IPS-18c (cell line): Measurements from ENCODE around the gene CFAP107.

Experiments used
- H3K4me3 ChIP-seq: 2 replicates; pipeline ENCODE4 v1.7.0; 2013; ENCODE audit warnings: low read depth, mild to moderate bottlenecking, low read length, moderate library complexity; ENCODE audit not compliant: insufficient read depth
- H3K9me3 ChIP-seq: one replicate; pipeline ENCODE4 v1.6.1; 2013; ENCODE audit warnings: mild to moderate bottlenecking, low read length, moderate library complexity; ENCODE audit not compliant: control insufficient read depth, insufficient read depth

The CFAP107 gene

DNA sequence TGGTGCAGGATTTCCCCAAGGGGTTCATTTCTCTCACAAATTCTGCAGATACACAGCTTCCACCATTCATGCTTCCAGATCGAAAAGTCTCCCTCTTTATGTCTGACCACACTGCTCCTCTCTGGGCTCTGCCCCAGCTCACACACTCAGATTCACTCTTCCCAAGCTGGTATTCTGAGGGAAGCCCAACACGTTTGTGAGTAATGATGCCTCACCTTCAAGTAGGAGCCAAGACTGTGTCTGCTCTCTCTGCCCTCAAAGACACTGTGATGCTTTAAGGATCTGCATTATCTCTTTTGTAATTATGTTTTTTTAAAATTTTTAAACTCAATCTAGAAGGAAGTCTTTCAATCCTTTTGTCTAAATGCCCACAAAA, 65.4 kb downstream of the CFAP107 start:
- no peak overlapping the region for H3K4me3 ChIP-seq
- H3K9me3 ChIP-seq = peaks cover 8% of the 10 kb centered on the region
